Measurements from ENCODE around the gene RPL15.
A peak's percentile ranks its signal among the peaks of the same experiment; 100 is the strongest.

Gene RPL15

DNA sequence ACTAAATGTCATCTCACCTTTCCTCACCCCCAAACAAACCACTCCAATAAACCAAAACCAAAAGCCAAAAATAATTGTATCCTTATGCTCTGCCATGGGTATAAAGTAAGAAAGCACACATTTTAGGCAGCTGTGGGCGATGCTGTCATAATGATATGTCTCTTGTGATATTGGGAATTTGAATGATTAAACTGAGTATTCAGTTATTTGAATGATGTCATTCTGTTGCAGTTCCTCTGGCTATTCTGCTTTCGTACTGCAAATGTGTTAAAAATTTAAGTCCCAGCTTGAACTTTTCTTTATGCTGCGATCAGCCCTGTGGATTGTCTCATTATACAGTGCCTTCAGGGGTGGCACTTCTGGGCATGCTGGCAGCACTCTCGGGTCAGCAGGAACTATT, 17.3 kb downstream of the RPL15 start:
- H3K9me3 ChIP-seq: no peaks in the 10 kb centered on the region
- TF ChIP-seq, protein P1, sequence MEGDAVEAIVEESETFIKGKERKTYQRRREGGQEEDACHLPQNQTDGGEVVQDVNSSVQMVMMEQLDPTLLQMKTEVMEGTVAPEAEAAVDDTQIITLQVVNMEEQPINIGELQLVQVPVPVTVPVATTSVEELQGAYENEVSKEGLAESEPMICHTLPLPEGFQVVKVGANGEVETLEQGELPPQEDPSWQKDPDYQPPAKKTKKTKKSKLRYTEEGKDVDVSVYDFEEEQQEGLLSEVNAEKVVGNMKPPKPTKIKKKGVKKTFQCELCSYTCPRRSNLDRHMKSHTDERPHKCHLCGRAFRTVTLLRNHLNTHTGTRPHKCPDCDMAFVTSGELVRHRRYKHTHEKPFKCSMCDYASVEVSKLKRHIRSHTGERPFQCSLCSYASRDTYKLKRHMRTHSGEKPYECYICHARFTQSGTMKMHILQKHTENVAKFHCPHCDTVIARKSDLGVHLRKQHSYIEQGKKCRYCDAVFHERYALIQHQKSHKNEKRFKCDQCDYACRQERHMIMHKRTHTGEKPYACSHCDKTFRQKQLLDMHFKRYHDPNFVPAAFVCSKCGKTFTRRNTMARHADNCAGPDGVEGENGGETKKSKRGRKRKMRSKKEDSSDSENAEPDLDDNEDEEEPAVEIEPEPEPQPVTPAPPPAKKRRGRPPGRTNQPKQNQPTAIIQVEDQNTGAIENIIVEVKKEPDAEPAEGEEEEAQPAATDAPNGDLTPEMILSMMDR (IDR thresholded peaks at IDR 0.05; ENCODE audit: low read depth, low read length): no peak

DNA sequence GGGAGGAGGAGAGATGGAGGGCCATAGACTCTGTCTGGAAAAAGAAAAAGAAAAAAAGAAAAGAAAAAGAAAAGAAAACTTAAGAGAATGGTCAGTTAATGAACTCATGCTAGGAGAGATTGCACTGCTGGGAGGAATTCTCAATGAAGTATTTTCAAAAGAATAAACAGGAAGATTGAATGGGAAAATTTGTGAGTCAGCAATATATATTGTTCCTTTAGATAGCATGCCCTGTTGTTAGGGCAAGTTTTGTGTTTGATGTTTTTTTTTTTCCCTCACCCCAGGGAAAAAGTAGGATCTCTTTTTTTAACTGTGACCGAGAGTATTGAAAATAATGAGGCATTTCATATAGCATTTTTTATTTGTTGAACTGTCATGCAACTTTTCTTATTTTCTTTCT, 20.4 kb downstream of the RPL15 start:
- TF ChIP-seq, protein P1 (IDR thresholded peaks at IDR 0.05; ENCODE audit: low read depth, low read length): no peak
- no peak for DNase-seq
- Histone ChIP-seq H3K27me3 (no peaks in the 10 kb centered on the region), H3K9me3 (no peaks in the 10 kb centered on the region), H3K4me1 (no peaks in the 10 kb centered on the region), H3K4me3 (ENCODE audit: low read depth, low read length) (no peak overlapping the region), H3K36me3 (no peaks in the 10 kb centered on the region)

More for the DNA sequence above, 17.3 kb downstream of the RPL15 start:
- H3K4me1 ChIP-seq: no peaks in the 10 kb centered on the region
- no peaks in the 10 kb centered on the region for H3K27me3 ChIP-seq
- no peak for DNase-seq
- no peak overlapping the region for H3K4me3 ChIP-seq (ENCODE audit: low read depth, low read length)
- H3K36me3 ChIP-seq: no peaks in the 10 kb centered on the region

DNA sequence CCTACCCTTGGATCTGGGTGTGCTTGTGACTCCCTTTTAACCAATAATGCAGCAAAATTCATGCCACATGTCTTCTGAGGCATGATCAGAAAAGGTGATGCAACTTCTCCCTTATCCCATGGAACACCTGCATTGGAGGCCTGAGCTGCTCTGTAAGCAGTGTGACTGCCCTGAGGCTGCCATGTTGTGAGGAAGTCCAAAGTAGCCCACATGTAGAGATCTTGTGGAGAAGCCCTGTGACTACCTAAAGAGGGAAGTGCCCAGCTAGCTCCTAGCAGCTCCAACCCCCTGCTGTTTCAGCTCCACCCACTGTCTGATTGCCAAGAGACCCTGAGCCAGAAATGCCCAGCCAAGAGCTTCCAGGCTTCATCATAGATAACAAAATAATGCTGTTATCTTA, 21.8 kb downstream of the RPL15 start:
- peak; percentile 38 for DNase-seq
- H3K36me3 ChIP-seq: no peaks in the 10 kb centered on the region
- H3K4me1 ChIP-seq: no peaks in the 10 kb centered on the region
- H3K27me3 ChIP-seq: no peaks in the 10 kb centered on the region
- H3K4me3 ChIP-seq (ENCODE audit: low read depth, low read length): no peak overlapping the region
- TF ChIP-seq, protein P1 (IDR thresholded peaks at IDR 0.05; ENCODE audit: low read depth, low read length): no peak
- no peaks in the 10 kb centered on the region for H3K9me3 ChIP-seq

DNA sequence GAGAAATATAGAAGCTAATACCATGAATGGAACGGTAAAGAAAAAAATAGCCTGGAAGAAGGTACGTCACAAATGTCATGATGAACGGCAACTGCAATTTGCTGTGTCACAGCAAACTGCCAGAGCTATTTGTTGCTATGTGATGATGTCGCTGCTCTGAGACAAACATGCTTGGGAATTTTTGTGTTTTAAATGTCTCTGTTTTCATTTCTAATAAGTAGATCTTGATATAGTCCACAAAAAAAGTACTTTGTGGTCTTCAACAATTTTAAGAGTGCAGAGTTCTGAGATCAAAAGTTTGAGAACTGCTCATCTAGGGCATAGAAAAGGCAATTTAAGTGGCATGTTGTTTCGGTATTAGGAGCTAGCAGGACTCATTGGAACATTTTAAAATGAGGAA, 23.8 kb downstream of the RPL15 start:
- DNase-seq: no peak
- Histone ChIP-seq H3K4me3 (ENCODE audit: low read depth, low read length) (no peak overlapping the region), H3K27me3 (no peaks in the 10 kb centered on the region), H3K4me1 (no peaks in the 10 kb centered on the region), H3K9me3 (no peaks in the 10 kb centered on the region), H3K36me3 (no peaks in the 10 kb centered on the region)
- TF ChIP-seq, protein P1 (IDR thresholded peaks at IDR 0.05; ENCODE audit: low read depth, low read length): no peak

DNA sequence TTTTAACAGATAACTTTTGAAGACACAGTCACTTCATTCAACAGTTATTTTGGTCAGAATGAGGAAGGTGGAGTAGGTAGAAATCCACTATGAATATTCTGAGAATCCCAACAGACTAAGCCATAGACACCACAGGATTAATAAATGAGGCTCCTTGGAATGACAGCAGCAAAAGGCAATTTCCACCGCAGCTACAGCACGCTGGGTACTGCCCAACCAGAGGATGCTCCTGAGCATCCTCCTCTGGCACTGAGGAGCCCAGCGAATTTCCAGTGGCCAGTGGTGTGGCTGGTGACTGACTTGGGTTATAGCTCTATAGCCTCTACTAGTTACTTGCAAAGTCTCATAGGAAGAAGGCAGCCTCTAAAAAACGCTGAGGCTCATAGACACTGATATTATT, 24.5 kb downstream of the RPL15 start:
- Histone ChIP-seq H3K36me3 (no peaks in the 10 kb centered on the region), H3K4me3 (ENCODE audit: low read depth, low read length) (no peak overlapping the region), H3K27me3 (no peaks in the 10 kb centered on the region), H3K9me3 (no peaks in the 10 kb centered on the region), H3K4me1 (no peaks in the 10 kb centered on the region)
- TF ChIP-seq, protein P1 (IDR thresholded peaks at IDR 0.05; ENCODE audit: low read depth, low read length): no peak
- no peak for DNase-seq

DNA sequence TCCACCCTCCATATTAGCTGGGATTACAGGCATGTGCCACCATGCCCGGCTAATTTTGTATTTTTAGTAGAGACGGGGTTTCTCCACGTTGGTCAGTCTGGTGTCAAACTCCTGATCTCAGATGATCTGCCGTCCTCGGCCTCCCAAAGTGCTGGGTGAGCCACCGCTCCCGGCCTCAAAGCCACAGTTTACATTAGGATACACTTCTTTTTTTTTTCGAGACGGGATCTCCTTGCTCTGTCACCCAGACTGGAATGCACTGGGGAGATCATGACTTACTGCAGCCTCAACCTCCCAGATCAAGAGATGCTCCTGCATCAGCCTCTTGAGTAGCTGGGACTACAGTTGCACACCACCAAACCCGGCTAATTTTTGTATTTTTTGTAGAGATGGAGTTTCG, 25.6 kb downstream of the RPL15 start:
- TF ChIP-seq, protein P1 (IDR thresholded peaks at IDR 0.05; ENCODE audit: low read depth, low read length): no peak
- H3K36me3 ChIP-seq: no peaks in the 10 kb centered on the region

More for the DNA sequence above, 25.6 kb downstream of the RPL15 start:
- no peaks in the 10 kb centered on the region for H3K9me3 ChIP-seq
- no peaks in the 10 kb centered on the region for H3K4me1 ChIP-seq
- H3K27me3 ChIP-seq: no peaks in the 10 kb centered on the region
- no peak overlapping the region for H3K4me3 ChIP-seq (ENCODE audit: low read depth, low read length)
- DNase-seq: no peak

Data from BE2C (cell line).